ENCODE data around the gene HOXA7.

Gene HOXA7

GRCh38 chr7:27170426-27171324, 14.2 kb upstream of the HOXA7 start:
- DNase-seq, result peak; percentile 47

- no peak for DNase-seq
Observed at GRCh38 chr7:27169658-27170425, 13.4 kb upstream of the HOXA7 start.

DNA sequence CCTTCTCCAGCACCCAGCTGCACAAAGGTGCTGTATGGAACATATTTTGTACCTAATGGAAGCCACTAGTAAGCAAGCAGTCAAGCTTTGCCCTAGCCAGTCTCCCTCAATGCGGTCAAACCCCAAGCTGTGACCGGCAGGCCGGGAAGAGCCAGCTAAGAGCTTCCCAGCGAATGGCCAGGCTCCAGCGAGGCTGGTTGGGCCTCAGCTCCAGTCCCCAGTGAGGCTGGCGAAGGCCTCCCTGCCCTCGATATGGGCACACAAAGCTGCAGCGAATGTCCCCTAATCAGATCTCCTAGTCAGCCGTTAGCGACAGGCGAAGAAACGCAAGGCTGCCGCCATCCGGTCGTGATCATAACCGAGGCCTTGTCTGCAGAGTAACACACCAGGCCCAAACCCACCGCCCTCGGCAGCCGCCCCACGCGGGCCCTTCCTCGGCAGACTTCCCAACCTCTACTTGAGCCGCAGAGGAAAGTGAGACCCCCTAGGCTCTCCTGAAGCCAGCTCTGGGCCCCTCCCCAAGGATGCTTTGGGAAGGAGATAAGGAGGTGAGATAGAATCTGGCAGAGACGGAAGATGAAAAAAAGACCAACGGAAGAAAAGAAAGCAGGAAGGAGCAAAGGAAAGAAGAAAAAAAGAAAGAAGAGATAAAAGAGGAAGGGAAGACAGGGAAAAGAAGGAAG, 11.9 kb upstream of the HOXA7 start:
- DNase-seq, result peak; percentile 72

DNA sequence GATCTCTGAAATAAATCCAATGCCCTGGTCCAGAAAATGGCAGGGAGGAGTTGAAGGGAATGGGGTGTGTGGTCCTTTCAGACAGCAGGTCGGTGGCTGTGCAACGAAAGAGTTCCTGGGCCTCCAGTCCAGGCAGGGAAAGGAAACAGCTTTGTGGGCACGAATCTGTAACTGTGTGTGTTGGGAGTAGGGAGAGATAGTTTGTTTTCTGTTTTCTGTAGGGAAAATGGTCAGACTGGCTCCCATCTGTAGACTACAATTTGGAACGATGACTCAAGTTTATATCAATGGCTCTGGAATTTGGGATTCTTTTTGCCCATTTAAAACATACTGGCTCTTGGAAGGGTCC, 11.4 kb upstream of the HOXA7 start:
- no peak for DNase-seq

DNA sequence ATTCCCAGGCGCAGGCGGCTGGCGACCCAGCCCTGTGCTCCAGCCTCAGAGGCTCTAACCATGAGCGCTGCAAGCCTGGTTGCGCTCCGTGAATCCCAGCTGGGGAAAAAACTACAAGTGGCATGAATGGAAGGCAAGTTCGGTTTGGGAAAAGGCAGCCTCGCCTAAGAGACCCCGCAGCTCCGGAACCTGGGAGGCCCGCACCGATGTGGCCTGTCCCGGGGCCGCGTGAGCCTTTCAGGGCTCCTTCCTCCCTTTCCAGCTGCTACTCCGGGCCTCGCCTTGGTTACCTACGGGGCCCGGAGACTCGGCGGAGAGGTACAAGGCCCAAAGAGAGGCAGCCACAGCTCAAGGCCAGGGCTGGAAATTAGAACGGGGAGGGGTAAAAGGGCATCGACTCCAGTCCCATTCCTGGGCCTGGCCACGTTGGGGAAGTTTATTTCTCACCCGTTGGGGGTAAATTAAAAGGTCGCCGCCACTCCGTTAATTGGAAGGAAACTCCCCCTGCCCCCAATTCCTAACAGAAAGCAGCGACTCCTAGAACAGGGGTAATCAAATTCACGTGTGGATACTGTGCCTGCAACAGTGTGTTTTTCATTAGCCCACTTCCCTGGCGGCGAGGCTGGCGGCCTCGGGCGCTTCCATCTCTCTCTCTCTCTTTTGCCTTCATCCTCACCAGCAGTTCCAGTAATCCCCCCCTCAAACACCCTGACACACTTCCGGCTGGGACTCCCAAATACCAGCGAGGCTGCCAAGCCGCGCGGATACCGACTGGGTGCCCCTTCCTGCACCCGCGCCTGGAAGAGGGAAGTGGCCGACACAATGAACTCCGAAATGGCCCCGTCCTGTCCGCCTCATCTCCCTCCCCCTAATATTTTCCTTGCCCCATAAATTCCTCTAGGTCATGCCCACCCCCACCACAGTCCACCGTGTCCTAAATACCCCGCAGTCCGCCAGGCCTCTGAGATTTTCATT, 10.3 kb upstream of the HOXA7 start:
- DNase-seq, result no peak

GRCh38 chr7:27165996-27166530, 9.6 kb upstream of the HOXA7 start:
- no peak for DNase-seq

DNA sequence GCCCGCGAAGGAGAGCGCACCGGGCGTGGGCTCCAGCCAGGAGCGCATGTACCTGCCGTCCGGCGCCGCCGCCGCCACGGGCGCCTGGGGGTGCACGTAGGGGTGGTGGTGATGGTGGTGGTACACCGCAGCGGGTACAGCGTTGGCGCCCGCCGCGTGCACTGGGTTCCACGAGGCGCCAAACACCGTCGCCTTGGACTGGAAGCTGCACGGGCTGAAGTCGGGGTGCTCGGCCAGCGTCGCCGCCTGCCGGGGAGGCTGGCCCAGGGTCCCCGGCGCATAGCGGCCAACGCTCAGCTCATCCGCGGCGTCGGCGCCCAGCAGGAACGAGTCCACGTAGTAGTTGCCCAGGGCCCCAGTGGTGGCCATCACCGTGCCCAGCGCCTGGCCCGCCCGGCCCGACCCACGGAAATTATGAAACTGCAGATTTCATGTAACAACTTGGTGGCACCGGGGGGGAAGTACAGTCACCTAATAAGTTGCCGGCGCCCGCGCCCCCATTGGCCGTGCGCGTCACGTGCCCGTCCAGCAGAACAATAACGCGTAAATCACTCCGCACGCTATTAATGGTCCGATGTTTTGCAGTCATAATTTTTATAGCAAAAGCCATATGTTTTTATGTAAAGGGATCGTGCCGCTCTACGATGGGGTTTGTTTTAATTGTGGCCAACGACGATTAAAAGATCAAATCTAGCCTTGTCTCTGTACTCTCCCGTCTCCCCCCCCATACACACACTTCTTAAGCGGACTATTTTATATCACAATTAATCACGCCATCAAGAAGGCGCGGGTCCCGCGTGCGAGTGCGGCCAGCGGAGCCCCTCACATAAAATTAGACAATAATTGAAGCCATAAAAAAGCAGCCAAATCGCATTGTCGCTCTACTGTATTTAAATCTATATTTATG, 8.9 kb upstream of the HOXA7 start, which contains the start of gene HOXA9:
TSS of gene HOXA9 (minus strand) at position 449 of the 907 bp plus-strand sequence. CDS start at position 369, 80 bp downstream.
- DNase-seq, result peak; percentile 71

DNA sequence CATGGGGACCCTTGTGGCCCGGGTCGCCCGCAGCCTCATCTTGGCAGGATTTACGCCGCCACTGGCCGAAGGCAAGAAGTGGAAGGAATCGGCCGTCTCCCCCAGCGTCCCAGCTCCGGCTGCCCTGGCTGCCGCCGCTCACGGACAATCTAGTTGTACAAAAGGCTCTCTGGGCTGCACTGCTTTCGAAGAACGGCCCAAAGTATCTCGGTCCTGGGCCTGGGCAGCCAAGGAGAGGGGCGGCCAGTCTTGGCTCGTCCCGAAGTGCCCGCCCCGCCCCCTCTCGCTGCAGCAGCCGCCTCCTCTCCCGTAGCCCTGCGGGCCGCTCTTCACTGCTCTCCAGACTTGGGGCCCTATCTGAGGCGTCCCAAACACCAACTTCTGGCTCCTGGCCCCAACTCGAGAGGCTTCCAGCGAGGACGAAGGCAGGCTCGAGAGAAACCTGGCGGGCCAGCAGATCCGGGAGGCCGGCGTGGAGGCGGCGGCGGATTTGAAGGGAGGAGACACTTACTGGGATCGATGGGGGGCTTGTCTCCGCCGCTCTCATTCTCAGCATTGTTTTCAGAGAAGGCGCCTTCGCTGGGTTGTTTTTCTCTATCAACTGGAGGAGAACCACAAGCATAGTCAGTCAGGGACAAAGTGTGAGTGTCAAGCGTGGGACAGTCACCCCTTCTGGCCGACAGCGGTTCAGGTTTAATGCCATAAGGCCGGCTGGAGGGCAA, 8.1 kb upstream of the HOXA7 start:
- DNase-seq, result no peak

DNA sequence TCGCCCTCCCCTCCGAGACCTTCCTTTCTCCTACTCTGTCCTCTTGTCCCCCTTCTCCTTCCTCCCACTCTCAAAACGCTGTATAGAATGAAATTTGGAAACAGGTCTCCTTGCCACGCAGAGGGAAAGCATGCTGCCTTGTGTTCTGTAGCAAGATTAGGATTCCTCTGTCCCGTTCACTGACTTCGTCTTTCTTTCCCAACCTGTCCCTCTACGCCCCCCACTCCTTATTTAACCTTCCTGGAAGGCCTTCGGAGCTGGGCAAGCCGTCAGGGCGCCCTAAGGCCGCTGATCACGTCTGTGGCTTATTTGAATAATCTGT, 7.5 kb upstream of the HOXA7 start:
- no peak for DNase-seq

- no peak for DNase-seq
Observed at GRCh38 chr7:27163288-27164044, 7.0 kb upstream of the HOXA7 start.

GRCh38 chr7:27162561-27163287, 6.2 kb upstream of the HOXA7 start:
- no peak for DNase-seq

DNA sequence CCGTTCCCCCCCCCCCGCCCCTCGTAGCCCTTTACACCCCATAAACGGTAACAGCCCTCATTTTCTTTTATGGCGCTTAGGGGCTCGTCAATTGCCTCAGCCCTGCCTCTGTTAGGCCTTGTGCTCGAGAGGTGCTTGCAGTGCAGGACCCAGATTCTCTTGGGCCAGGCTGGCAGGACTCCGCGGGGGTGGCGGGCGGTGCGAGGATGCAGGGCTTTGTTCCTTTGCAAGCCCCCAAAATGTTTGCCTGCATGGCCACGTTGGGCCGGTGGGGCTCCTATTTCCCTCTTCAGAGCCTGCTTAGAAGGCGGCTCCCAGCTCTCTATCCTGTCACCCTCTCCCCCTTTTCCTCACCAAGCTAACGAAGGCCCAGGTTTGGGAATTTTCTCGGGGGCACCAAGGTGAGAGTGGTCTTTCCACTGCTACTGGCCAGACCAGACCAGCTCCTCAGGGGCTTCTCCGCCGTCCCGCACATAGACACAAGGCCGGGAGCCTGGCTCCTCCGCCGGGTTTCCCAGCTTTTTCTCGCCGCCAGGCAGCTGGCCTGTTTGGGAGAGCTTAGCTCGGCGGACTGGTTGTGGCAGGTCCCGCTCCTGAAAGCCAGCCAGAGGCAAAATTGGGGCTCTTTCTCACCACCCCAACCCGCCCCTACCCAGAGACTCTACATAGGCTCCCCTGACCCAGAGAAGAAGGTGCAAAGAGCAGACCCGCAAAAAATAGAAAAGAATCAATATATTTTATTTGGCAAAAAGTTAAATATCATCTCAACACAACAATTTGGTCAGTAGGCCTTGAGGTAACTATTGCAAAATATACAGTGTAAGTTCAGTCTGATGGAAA, 5.5 kb upstream of the HOXA7 start:
- DNase-seq, result no peak

- DNase-seq, result no peak
Observed at GRCh38 chr7:27161214-27161720, 4.8 kb upstream of the HOXA7 start.

- DNase-seq, result peak; percentile 96
Observed at GRCh38 chr7:27160546-27161213, 4.2 kb upstream of the HOXA7 start.

DNA sequence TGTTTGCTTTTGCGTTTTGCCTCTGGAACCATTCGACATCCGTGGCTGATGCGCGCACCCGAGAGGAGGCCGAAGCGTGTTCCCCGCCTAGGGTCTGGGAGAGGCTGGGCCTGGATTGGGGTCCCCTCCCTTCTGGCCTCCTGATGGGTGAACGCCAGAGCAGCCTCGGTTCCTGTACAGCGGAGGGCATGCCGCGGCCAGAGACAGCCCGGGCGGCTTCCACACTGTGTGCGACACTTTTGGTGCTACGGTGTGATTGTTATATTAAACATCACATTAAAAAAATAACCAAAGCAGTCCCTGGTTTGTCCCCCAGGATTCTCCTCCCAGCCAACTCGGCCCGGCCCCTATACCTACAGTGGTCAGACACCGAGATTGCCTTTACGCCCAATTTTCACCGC, 3.7 kb upstream of the HOXA7 start:
- peak; percentile 76 for DNase-seq

GRCh38 chr7:27159266-27160144, 3.0 kb upstream of the HOXA7 start:
- peak; percentile 57 for DNase-seq

Data from activated CD8-positive, alpha-beta memory T cell treated with anti-CD3 and anti-CD28 coated beads for 24 hours (primary cell).